Endothelial cell of hepatic sinusoid (primary cell): ENCODE measurements around the gene KIN.
"Not testable (repeated sequence)": the region's sequence is repeated elsewhere in the genome, so short reads cannot be mapped to it uniquely, and the experiment has no call there.

Experiments used
- in situ Hi-C: cut with HindIII; loops from 2 replicates; pipeline ENCODE4 v1.10.0; 2017; ENCODE audit warnings: low sequenced_read_pairs

Gene KIN

GRCh38 chr10:7795605-7796004, 7.8 kb upstream of the KIN start:
- in situ Hi-C loops: no loop called here

GRCh38 chr10:7794251-7795026, 6.6 kb upstream of the KIN start:
- in situ Hi-C loops: no loop called here

GRCh38 chr10:7792541-7792940, 4.7 kb upstream of the KIN start:
- in situ Hi-C loops: no loop called here

GRCh38 chr10:7789390-7789789, 1.6 kb upstream of the KIN start:
- in situ Hi-C loops: no loop called here

- in situ Hi-C loops: no loop called here
Observed at GRCh38 chr10:7788639-7789286, 970 bp upstream of the KIN start.

GRCh38 chr10:7787150-7787856, 490 bp downstream of the KIN start:
- in situ Hi-C loops: no loop called here

GRCh38 chr10:7786430-7786829, 1.4 kb downstream of the KIN start:
- in situ Hi-C loops: no loop called here

GRCh38 chr10:7782194-7782593, 5.6 kb downstream of the KIN start:
- in situ Hi-C loops: not testable (repeated sequence)

GRCh38 chr10:7776777-7777176, 11.0 kb downstream of the KIN start:
- in situ Hi-C loops: no loop called here

GRCh38 chr10:7773845-7774801, 13.7 kb downstream of the KIN start:
- in situ Hi-C loops: no loop called here

GRCh38 chr10:7768417-7768816, 19.4 kb downstream of the KIN start:
- in situ Hi-C loops: no loop called here

GRCh38 chr10:7767209-7767608, 20.6 kb downstream of the KIN start:
- in situ Hi-C loops: no loop called here

GRCh38 chr10:7766241-7766640, 21.6 kb downstream of the KIN start:
- in situ Hi-C loops: no loop called here

GRCh38 chr10:7763929-7764328, 23.9 kb downstream of the KIN start:
- in situ Hi-C loops: loop anchor here (5.0 kb wide), 1 partner anchor 43 kb away; no protein-coding TSS in a partner anchor

GRCh38 chr10:7756360-7756992, 31.3 kb downstream of the KIN start:
- in situ Hi-C loops: no loop called here

GRCh38 chr10:7755103-7755502, 32.7 kb downstream of the KIN start:
- in situ Hi-C loops: no loop called here

GRCh38 chr10:7752251-7752650, 35.5 kb downstream of the KIN start:
- in situ Hi-C loops: no loop called here

- in situ Hi-C loops: no loop called here
Observed at GRCh38 chr10:7750222-7750621, 37.6 kb downstream of the KIN start.

GRCh38 chr10:7748637-7749036, 39.2 kb downstream of the KIN start:
- in situ Hi-C loops: not testable (repeated sequence)

- in situ Hi-C loops: no loop called here
Observed at GRCh38 chr10:7744307-7744706, 43.5 kb downstream of the KIN start.
